Measurements from ENCODE around the gene KIT.

The KIT gene

GRCh38 chr4:54661686-54662085 lies 3.9 kb downstream of the KIT start:
- Histone ChIP-seq H3K27me3 (ENCODE audit: insufficient read depth, low read depth, severe bottlenecking) (peaks cover 46% of the 10 kb centered on the region), H3K9me3 (ENCODE audit: severe bottlenecking) (peaks cover 4% of the 10 kb centered on the region), H3K36me3 (no peaks in the 10 kb centered on the region), H3K27ac (no peak overlapping the region), H3K4me3 (ENCODE audit: low read depth, low read length) (no peak overlapping the region)
- no peak for DNase-seq
- no peak for TF ChIP-seq CTCF (IDR thresholded peaks at IDR 0.05; ENCODE audit: low read depth, low read length)

GRCh38 chr4:54662123-54662522 lies 4.4 kb downstream of the KIT start:
- no peak overlapping the region for H3K4me3 ChIP-seq (ENCODE audit: low read depth, low read length)
- no peak for DNase-seq
- TF ChIP-seq CTCF (IDR thresholded peaks at IDR 0.05; ENCODE audit: low read depth, low read length) = no peak
- no peaks in the 10 kb centered on the region for H3K36me3 ChIP-seq
- H3K9me3 ChIP-seq (ENCODE audit: severe bottlenecking) = peaks cover 4% of the 10 kb centered on the region
- no peak overlapping the region for H3K27ac ChIP-seq
- peaks cover 49% of the 10 kb centered on the region for H3K27me3 ChIP-seq (ENCODE audit: insufficient read depth, low read depth, severe bottlenecking)

- no peak for TF ChIP-seq CTCF (IDR thresholded peaks at IDR 0.05; ENCODE audit: low read depth, low read length)
- H3K27ac ChIP-seq = no peak overlapping the region
- peaks cover under 1% of the 10 kb centered on the region for H3K9me3 ChIP-seq (ENCODE audit: severe bottlenecking)
- no peak overlapping the region for H3K4me3 ChIP-seq (ENCODE audit: low read depth, low read length)
- no peaks in the 10 kb centered on the region for H3K36me3 ChIP-seq
- no peak for DNase-seq
- H3K27me3 ChIP-seq (ENCODE audit: insufficient read depth, low read depth, severe bottlenecking) = peaks cover 44% of the 10 kb centered on the region
Observed at GRCh38 chr4:54662901-54663585, 5.3 kb downstream of the KIT start.

GRCh38 chr4:54664400-54664799 lies 6.6 kb downstream of the KIT start:
- H3K9me3 ChIP-seq (ENCODE audit: severe bottlenecking) = no peaks in the 10 kb centered on the region
- no peaks in the 10 kb centered on the region for H3K36me3 ChIP-seq
- no peak overlapping the region for H3K4me3 ChIP-seq (ENCODE audit: low read depth, low read length)
- no peak for TF ChIP-seq CTCF (IDR thresholded peaks at IDR 0.05; ENCODE audit: low read depth, low read length)
- peaks cover 30% of the 10 kb centered on the region for H3K27me3 ChIP-seq (ENCODE audit: insufficient read depth, low read depth, severe bottlenecking)
- DNase-seq = no peak
- no peak overlapping the region for H3K27ac ChIP-seq

GRCh38 chr4:54668014-54668611 lies 10.4 kb downstream of the KIT start:
- no peak for TF ChIP-seq CTCF (IDR thresholded peaks at IDR 0.05; ENCODE audit: low read depth, low read length)
- Histone ChIP-seq H3K9me3 (ENCODE audit: severe bottlenecking) (no peaks in the 10 kb centered on the region), H3K27ac (no peak overlapping the region), H3K27me3 (ENCODE audit: insufficient read depth, low read depth, severe bottlenecking) (peaks cover 19% of the 10 kb centered on the region), H3K36me3 (no peaks in the 10 kb centered on the region), H3K4me3 (ENCODE audit: low read depth, low read length) (no peak overlapping the region)
- no peak for DNase-seq

All from WERI-Rb-1 (cell line).